Vagina (tissue), 2 donors: Measurements from ENCODE around the gene ARPP21. TPM values are rescaled to one million over a fixed set of nuclear protein-coding genes. Genes with fewer than 3 reads are reported as not detected.

ENCODE experiments used
- DNase-seq, 2 donors: peaks; one replicate each; pipeline ENCODE4 v3.0.0-alpha.2; 2017; ENCODE audit errors: extremely low spot score in 2 of 2
- H3K27ac ChIP-seq: fragments of 200-600 bp; sonication (generic); one replicate; pipeline ENCODE4 v1.5.1; 2019
- H3K27me3 ChIP-seq: fragments of 200-600 bp; sonication (generic); one replicate; pipeline ENCODE4 v1.5.1; 2019
- H3K36me3 ChIP-seq, 2 donors: fragments of 200-600 bp; sonication (generic); one replicate each; pipeline ENCODE4 v1.5.1; 2017 to 2019
- H3K4me1 ChIP-seq: fragments of 200-600 bp; sonication (generic); one replicate; pipeline ENCODE4 v1.5.1; 2019
- H3K4me3 ChIP-seq, 2 donors: fragments of 200-600 bp; sonication (generic); 1 replicate in 1 of 2; 2 replicates in 1 of 2; pipeline ENCODE4 v1.5.1; 2016 to 2019
- H3K9me3 ChIP-seq: fragments of 200-600 bp; sonication (generic); one replicate; pipeline ENCODE4 v1.5.1; 2019
- POLR2A ChIP-seq, 2 donors: fragments of 450-650 bp; IDR thresholded peaks; one replicate each; pipeline ENCODE4 v1.6.1; 2017; ENCODE audit warnings: antibody characterized with exemption in 2 of 2, mild to moderate bottlenecking in 2 of 2, moderate library complexity in 2 of 2
- POLR2AphosphoS5 ChIP-seq, 2 donors: sonication (generic); formaldehyde crosslinking; IDR thresholded peaks; one replicate each; pipeline ENCODE4 v1.9.0; 2017; ENCODE audit warnings: antibody characterized with exemption in 2 of 2, mild to moderate bottlenecking in 2 of 2, low read depth in 1 of 2; ENCODE audit not compliant: insufficient read depth in 1 of 2
- intact Hi-C: fragments of 100-400 bp; cut with DNase I; formaldehyde crosslinking; loops from one replicate; pipeline ENCODE4 v1.15.1; 2023
- total RNA-seq: library from RNA; depleted of rRNA; stranded (reverse); fragments of >200 nt; gene quantifications from one replicate; pipeline ENCODE4 v1.2.3, GENCODE V29; 2016
- TF ChIP-seq, protein P1 (sequence below), 3 experiments: fragments of 450-650 bp in 2 of 3; fragments of 200-600 bp in 1 of 3; sonication (generic) in 1 of 3; IDR thresholded peaks; one replicate each; pipeline ENCODE4 v1.5.1; 2017 to 2019; ENCODE audit warnings: antibody characterized with exemption in 3 of 3, mild to moderate bottlenecking in 2 of 3, moderate library complexity in 2 of 3

The ARPP21 gene
- total RNA-seq, 1 donor from 2014 or later: not detected

- H3K4me1 ChIP-seq: peaks cover 14% of the 10 kb centered on the region
- intact Hi-C loops: no loop called here
- H3K9me3 ChIP-seq: no peaks in the 10 kb centered on the region
- DNase-seq: no peak
- no peaks in the 10 kb centered on the region for H3K36me3 ChIP-seq
- H3K27me3 ChIP-seq: no peaks in the 10 kb centered on the region
- TF ChIP-seq, protein P1, sequence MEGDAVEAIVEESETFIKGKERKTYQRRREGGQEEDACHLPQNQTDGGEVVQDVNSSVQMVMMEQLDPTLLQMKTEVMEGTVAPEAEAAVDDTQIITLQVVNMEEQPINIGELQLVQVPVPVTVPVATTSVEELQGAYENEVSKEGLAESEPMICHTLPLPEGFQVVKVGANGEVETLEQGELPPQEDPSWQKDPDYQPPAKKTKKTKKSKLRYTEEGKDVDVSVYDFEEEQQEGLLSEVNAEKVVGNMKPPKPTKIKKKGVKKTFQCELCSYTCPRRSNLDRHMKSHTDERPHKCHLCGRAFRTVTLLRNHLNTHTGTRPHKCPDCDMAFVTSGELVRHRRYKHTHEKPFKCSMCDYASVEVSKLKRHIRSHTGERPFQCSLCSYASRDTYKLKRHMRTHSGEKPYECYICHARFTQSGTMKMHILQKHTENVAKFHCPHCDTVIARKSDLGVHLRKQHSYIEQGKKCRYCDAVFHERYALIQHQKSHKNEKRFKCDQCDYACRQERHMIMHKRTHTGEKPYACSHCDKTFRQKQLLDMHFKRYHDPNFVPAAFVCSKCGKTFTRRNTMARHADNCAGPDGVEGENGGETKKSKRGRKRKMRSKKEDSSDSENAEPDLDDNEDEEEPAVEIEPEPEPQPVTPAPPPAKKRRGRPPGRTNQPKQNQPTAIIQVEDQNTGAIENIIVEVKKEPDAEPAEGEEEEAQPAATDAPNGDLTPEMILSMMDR (IDR thresholded peaks at IDR 0.05): no peak
- TF ChIP-seq POLR2A (IDR thresholded peaks at IDR 0.05) (no peak), POLR2AphosphoS5 (IDR thresholded peaks at IDR 0.05; ENCODE audit: insufficient read depth in 1 of 2, low read depth in 1 of 2) (no peak)
- no peak overlapping the region for H3K4me3 ChIP-seq
- H3K27ac ChIP-seq: no peak overlapping the region
Observed at GRCh38 chr3:35641331-35641730, 2.0 kb downstream of the ARPP21 start.

- DNase-seq: no peak
- no peak overlapping the region for H3K4me3 ChIP-seq
- peaks cover 14% of the 10 kb centered on the region for H3K4me1 ChIP-seq
- H3K27ac ChIP-seq: no peak overlapping the region
- no peaks in the 10 kb centered on the region for H3K36me3 ChIP-seq
- TF ChIP-seq POLR2AphosphoS5 (IDR thresholded peaks at IDR 0.05; ENCODE audit: insufficient read depth in 1 of 2, low read depth in 1 of 2) (no peak), POLR2A (IDR thresholded peaks at IDR 0.05) (no peak)
- TF ChIP-seq, protein P1 (IDR thresholded peaks at IDR 0.05): no peak
- no peaks in the 10 kb centered on the region for H3K27me3 ChIP-seq
- intact Hi-C loops: no loop called here
- H3K9me3 ChIP-seq: no peaks in the 10 kb centered on the region
Observed at GRCh38 chr3:35641920-35642527, 2.7 kb downstream of the ARPP21 start.

DNA sequence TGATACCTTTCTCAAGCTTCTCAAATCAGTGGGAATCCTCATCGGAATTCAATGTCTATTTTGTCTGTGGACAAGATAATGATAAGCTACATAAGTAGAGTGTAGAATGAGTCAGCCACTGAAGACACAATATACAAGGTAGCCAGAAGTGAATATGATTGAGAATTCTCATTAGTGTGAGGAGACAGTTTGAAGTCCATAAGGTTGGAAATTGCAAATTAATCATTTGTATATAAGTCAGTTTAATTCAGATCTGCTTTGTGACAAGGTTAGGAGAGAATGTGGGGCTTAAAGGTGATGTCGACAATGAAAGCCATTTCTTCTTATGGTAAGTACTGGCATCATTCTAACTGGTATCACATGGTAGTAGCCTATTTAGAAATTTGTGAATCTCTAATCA lies 4.2 kb downstream of the ARPP21 start:
- Histone ChIP-seq H3K4me1 (peaks cover 14% of the 10 kb centered on the region), H3K27ac (no peak overlapping the region), H3K36me3 (no peaks in the 10 kb centered on the region), H3K4me3 (no peak overlapping the region), H3K9me3 (no peaks in the 10 kb centered on the region), H3K27me3 (no peaks in the 10 kb centered on the region)
- no peak for DNase-seq
- TF ChIP-seq POLR2AphosphoS5 (IDR thresholded peaks at IDR 0.05; ENCODE audit: insufficient read depth in 1 of 2, low read depth in 1 of 2): no peak
- TF ChIP-seq, protein P1 (IDR thresholded peaks at IDR 0.05): no peak
- no peak for TF ChIP-seq POLR2A (IDR thresholded peaks at IDR 0.05)
- intact Hi-C loops: no loop called here

DNA sequence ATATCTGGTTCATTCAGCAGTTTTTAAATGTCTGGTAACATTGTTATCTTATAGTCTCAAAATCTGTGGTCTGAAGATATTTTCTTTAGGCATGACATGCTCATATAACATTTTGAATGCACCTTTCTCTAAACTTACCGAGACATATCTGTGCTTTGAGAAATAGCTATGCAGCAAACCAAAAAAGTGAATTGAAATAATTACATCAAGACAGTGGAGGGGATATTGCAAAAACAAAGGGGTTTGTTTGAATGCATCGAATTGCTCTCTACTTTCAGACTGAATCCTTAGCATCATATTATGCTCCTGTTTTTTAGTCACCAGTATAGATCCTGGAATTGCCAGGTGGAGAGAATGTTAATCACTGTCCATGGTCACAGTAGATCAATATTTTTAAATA lies 5.1 kb downstream of the ARPP21 start:
- no peaks in the 10 kb centered on the region for H3K36me3 ChIP-seq
- H3K27ac ChIP-seq: no peak overlapping the region
- peaks cover 7% of the 10 kb centered on the region for H3K4me1 ChIP-seq
- no peaks in the 10 kb centered on the region for H3K9me3 ChIP-seq
- no peaks in the 10 kb centered on the region for H3K27me3 ChIP-seq
- TF ChIP-seq POLR2A (IDR thresholded peaks at IDR 0.05) (no peak), POLR2AphosphoS5 (IDR thresholded peaks at IDR 0.05; ENCODE audit: insufficient read depth in 1 of 2, low read depth in 1 of 2) (no peak)
- H3K4me3 ChIP-seq: no peak overlapping the region
- DNase-seq: no peak
- intact Hi-C loops: no loop called here

GRCh38 chr3:35645189-35645588 lies 5.9 kb downstream of the ARPP21 start:
- no peak for DNase-seq
- Histone ChIP-seq H3K27ac (no peak overlapping the region), H3K4me1 (no peaks in the 10 kb centered on the region), H3K36me3 (no peaks in the 10 kb centered on the region), H3K9me3 (no peaks in the 10 kb centered on the region), H3K27me3 (no peaks in the 10 kb centered on the region), H3K4me3 (no peak overlapping the region)
- no peak for TF ChIP-seq POLR2AphosphoS5 (IDR thresholded peaks at IDR 0.05; ENCODE audit: insufficient read depth in 1 of 2, low read depth in 1 of 2)
- TF ChIP-seq, protein P1 (IDR thresholded peaks at IDR 0.05): no peak
- TF ChIP-seq POLR2A (IDR thresholded peaks at IDR 0.05): no peak
- intact Hi-C loops: no loop called here
